DND-41 (cell line): ENCODE measurements around the gene NPC2.

Experiments used
- ATAC-seq: fragments of 200-7000 bp; cut with Tn5 transposase; 3 replicates; pipeline ENCODE4 v1.9.1; 2021; ENCODE audit warnings: low read depth; ENCODE audit not compliant: insufficient read depth
- DNase-seq: peaks from one replicate; pipeline ENCODE4 v3.0.0-alpha.2; 2020
- H2AFZ ChIP-seq: 2 replicates; pipeline ENCODE4 v1.6.0; 2012; ENCODE audit warnings: low read depth, low read length
- H3K27ac ChIP-seq: 2 replicates; pipeline ENCODE4 v1.5.1; 2012; ENCODE audit warnings: low read length, inconsistent platforms
- H3K27me3 ChIP-seq: fragments of 200-600 bp; sonication (generic); 2 replicates; pipeline ENCODE4 v1.6.0; 2012; ENCODE audit warnings: low read length, mild to moderate bottlenecking, inconsistent platforms; ENCODE audit not compliant: insufficient read depth, poor library complexity
- H3K36me3 ChIP-seq: 2 replicates; pipeline ENCODE4 v1.5.1; 2012; ENCODE audit warnings: low read length, inconsistent platforms; ENCODE audit not compliant: insufficient read depth
- H3K4me1 ChIP-seq: 2 replicates; pipeline ENCODE4 v1.5.1; 2012; ENCODE audit warnings: mild to moderate bottlenecking, low read length; ENCODE audit not compliant: insufficient read depth
- H3K4me2 ChIP-seq: 2 replicates; pipeline ENCODE4 v1.6.0; 2012; ENCODE audit warnings: mild to moderate bottlenecking, moderate library complexity, low read length, inconsistent platforms; ENCODE audit not compliant: insufficient read depth
- H3K4me3 ChIP-seq, 2 experiments: fragments of 200-600 bp in 1 of 2; shearing (Covaris generic) in 1 of 2; 2 replicates each; pipeline ENCODE4 v1.5.1; 2012 to 2016; ENCODE audit warnings: inconsistent platforms in 2 of 2, low read length in 2 of 2, mild to moderate bottlenecking in 2 of 2, low read depth in 1 of 2, moderate library complexity in 1 of 2
- H3K79me2 ChIP-seq: 2 replicates; pipeline ENCODE4 v1.6.0; 2012; ENCODE audit warnings: low read length, inconsistent platforms; ENCODE audit not compliant: insufficient read depth
- H3K9ac ChIP-seq: 2 replicates; pipeline ENCODE4 v1.6.0; 2012; ENCODE audit warnings: low read depth, mild to moderate bottlenecking, inconsistent platforms, low read length, moderate library complexity
- H3K9me3 ChIP-seq: 2 replicates; pipeline ENCODE4 v1.5.1; 2012; ENCODE audit warnings: low read length, moderate library complexity, mild to moderate bottlenecking, inconsistent platforms; ENCODE audit not compliant: insufficient read depth, severe bottlenecking
- H4K20me1 ChIP-seq: 2 replicates; pipeline ENCODE4 v1.6.0; 2012; ENCODE audit warnings: low read length; ENCODE audit not compliant: insufficient read depth
- EZH2 ChIP-seq: IDR thresholded peaks from 3 replicates; pipeline ENCODE4 v1.6.1; 2012; ENCODE audit warnings: borderline replicate concordance, low read depth, mild to moderate bottlenecking, moderate library complexity, low read length, inconsistent platforms; ENCODE audit not compliant: severe bottlenecking
- TF ChIP-seq, protein P1 (sequence below): IDR thresholded peaks from 2 replicates; pipeline ENCODE4 v1.5.1; 2012; ENCODE audit warnings: borderline replicate concordance, low read length, moderate library complexity, mild to moderate bottlenecking; ENCODE audit not compliant: poor library complexity, severe bottlenecking; ENCODE audit errors: extremely low read depth

The NPC2 gene

GRCh38 chr14:74465335-74465734 lies 27.8 kb downstream of the NPC2 start:
- Histone ChIP-seq H3K4me1 (no peaks in the 10 kb centered on the region), H3K79me2 (no peaks in the 10 kb centered on the region), H3K27me3 (peaks cover 3% of the 10 kb centered on the region), H3K36me3 (no peaks in the 10 kb centered on the region), H3K9ac (no peak overlapping the region), H2AFZ (no peak overlapping the region), H3K4me2 (no peak overlapping the region), H3K4me3 (no peak overlapping the region), H4K20me1 (no peaks in the 10 kb centered on the region; the same call in 1 of the 2 replicates), H3K9me3 (no peaks in the 10 kb centered on the region), H3K27ac (no peak overlapping the region)
- no peak for TF ChIP-seq EZH2
- TF ChIP-seq, protein P1, sequence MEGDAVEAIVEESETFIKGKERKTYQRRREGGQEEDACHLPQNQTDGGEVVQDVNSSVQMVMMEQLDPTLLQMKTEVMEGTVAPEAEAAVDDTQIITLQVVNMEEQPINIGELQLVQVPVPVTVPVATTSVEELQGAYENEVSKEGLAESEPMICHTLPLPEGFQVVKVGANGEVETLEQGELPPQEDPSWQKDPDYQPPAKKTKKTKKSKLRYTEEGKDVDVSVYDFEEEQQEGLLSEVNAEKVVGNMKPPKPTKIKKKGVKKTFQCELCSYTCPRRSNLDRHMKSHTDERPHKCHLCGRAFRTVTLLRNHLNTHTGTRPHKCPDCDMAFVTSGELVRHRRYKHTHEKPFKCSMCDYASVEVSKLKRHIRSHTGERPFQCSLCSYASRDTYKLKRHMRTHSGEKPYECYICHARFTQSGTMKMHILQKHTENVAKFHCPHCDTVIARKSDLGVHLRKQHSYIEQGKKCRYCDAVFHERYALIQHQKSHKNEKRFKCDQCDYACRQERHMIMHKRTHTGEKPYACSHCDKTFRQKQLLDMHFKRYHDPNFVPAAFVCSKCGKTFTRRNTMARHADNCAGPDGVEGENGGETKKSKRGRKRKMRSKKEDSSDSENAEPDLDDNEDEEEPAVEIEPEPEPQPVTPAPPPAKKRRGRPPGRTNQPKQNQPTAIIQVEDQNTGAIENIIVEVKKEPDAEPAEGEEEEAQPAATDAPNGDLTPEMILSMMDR, result no peak
- no peak for DNase-seq
- no peak for ATAC-seq

- H3K27ac ChIP-seq, result no peak overlapping the region
- DNase-seq (no peak), ATAC-seq (no peak)
- H3K9ac ChIP-seq, result no peak overlapping the region
- no peak overlapping the region for H3K4me3 ChIP-seq
- no peak overlapping the region for H2AFZ ChIP-seq
- H3K79me2 ChIP-seq, result no peaks in the 10 kb centered on the region
- no peaks in the 10 kb centered on the region; the same call in 1 of the 2 replicates for H4K20me1 ChIP-seq
- no peaks in the 10 kb centered on the region for H3K9me3 ChIP-seq
- H3K36me3 ChIP-seq, result no peaks in the 10 kb centered on the region
- TF ChIP-seq EZH2, result no peak
- TF ChIP-seq, protein P1, result no peak
- H3K27me3 ChIP-seq, result peaks cover 3% of the 10 kb centered on the region
- H3K4me2 ChIP-seq, result no peak overlapping the region
- H3K4me1 ChIP-seq, result no peaks in the 10 kb centered on the region
Measured at GRCh38 chr14:74464785-74465184, 28.3 kb downstream of the NPC2 start.

GRCh38 chr14:74463697-74464096 lies 29.4 kb downstream of the NPC2 start:
- Histone ChIP-seq H3K79me2 (no peaks in the 10 kb centered on the region), H4K20me1 (no peaks in the 10 kb centered on the region; the same call in 1 of the 2 replicates), H3K4me3 (no peak overlapping the region), H3K4me1 (no peaks in the 10 kb centered on the region), H3K27me3 (peaks cover 3% of the 10 kb centered on the region), H3K4me2 (no peak overlapping the region), H2AFZ (no peak overlapping the region), H3K36me3 (no peaks in the 10 kb centered on the region), H3K27ac (no peak overlapping the region), H3K9ac (no peak overlapping the region), H3K9me3 (no peaks in the 10 kb centered on the region)
- no peak for ATAC-seq
- DNase-seq, result no peak
- TF ChIP-seq, protein P1, result no peak

- no peak overlapping the region for H3K27ac ChIP-seq
- H3K79me2 ChIP-seq, result no peaks in the 10 kb centered on the region
- no peaks in the 10 kb centered on the region; the same call in 1 of the 2 replicates for H4K20me1 ChIP-seq
- no peaks in the 10 kb centered on the region for H3K9me3 ChIP-seq
- no peak overlapping the region for H3K4me3 ChIP-seq
- peaks cover 3% of the 10 kb centered on the region for H3K27me3 ChIP-seq
- no peaks in the 10 kb centered on the region for H3K36me3 ChIP-seq
- no peaks in the 10 kb centered on the region for H3K4me1 ChIP-seq
- no peak overlapping the region for H3K4me2 ChIP-seq
- ATAC-seq, result no peak
- no peak for TF ChIP-seq EZH2
- TF ChIP-seq, protein P1, result no peak
- no peak overlapping the region for H2AFZ ChIP-seq
- DNase-seq, result no peak
- no peak overlapping the region for H3K9ac ChIP-seq
Measured at GRCh38 chr14:74462993-74463392, 30.1 kb downstream of the NPC2 start.
